Measurements from ENCODE around the gene HYAL3.
"Not testable (repeated sequence)": the region's sequence is repeated elsewhere in the genome, so short reads cannot be mapped to it uniquely, and the experiment has no call there.

Gene HYAL3

DNA sequence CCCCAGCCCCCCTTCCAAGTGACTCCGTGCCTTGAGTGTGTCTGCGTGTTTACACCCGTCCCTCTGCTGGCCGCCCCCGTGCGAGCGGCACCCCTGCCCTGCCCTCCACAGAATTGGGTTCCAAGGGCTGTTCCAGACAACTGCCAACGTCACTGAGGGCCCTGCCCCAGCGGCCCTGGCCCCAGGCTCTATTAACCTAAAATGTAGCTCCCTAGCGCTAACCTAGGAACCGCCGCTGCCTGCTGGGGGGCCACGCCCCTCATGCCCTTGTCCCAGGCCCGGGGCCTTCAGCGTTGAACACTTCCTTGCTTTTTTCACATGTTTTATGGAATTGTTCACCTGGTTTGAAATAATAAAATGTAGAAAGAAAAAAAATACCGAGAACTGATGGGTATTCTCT, 40.2 kb downstream of the HYAL3 start:
- TF ChIP-seq JUND (IDR thresholded peaks at IDR 0.05; ENCODE audit: low read depth), result no peak
- in situ Hi-C loops (cut with HindIII; ENCODE audit: low pct_unique_long_range_greater_than_20kb, low sequenced_read_pairs), result no loop called here
- no peak for DNase-seq (ENCODE audit: low read depth in 1 of 2, low spot score in 1 of 2)

DNA sequence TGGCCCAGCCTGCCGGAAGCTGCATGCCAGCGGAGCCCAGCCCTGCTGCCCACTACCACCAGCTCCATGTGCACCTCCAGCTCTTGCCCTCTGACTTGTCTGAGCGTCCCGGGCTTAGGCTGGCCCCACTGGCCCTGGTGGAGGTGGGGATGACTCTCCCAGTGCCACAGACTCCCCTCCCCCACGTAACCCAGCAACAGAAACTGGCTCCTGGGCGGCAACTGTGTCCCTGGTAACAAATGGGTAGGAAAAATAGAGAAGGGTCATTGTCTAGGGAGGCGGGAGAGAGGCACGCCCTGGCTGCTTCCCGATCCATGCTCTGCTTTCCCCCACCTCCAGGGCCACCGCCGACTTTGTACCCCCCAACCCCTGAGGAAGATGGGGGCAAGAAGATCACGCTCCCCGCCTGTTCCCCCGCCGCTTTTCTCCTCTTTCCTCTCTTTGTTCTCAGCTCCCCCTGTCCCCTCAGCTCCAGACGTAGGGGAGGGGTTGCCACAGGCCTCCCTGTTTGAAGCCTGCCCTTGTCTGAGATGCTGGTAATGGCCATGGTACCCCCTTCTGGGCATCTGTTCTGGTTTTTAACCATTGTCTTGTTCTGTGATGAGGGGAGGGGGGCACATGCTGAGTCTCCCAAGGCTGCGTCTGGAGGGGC, 41.0 kb downstream of the HYAL3 start:
- DNase-seq (ENCODE audit: low read depth in 1 of 2, low spot score in 1 of 2), result no peak
- no peak for TF ChIP-seq JUND (IDR thresholded peaks at IDR 0.05; ENCODE audit: low read depth)
- in situ Hi-C loops (cut with HindIII; ENCODE audit: low pct_unique_long_range_greater_than_20kb, low sequenced_read_pairs), result no loop called here

DNA sequence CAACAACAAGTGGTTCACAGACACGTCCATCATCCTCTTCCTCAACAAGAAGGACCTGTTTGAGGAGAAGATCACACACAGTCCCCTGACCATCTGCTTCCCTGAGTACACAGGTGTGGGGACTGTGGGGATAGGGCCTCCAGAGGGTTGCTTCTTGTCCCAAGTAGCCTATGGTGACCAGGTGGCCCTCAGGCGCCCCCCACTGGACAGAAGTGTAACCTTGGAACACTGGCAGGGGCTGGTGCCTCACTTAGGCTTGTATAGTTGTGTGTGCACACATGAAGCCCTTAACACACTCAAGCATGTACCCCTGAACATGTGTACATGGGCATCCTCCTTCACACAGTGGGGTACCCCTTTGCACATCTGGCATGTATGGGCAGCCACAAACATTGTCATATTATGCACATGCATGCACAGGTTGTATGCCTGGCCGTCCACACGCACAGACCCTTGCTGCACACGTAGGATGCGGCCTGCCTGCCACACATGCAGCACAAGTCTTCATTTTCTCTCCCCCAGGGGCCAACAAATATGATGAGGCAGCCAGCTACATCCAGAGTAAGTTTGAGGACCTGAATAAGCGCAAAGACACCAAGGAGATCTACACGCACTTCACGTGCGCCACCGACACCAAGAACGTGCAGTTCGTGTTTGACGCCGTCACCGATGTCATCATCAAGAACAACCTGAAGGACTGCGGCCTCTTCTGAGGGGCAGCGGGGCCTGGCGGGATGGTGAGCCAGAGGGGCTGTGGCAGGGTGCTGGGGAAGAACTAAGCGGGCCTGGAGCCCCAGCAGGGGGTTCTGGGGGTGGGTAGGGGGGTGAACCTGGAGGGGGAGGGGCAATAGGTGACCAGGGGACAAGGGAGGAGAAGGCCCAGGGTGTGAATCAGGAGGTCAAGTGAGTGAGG, 42.0 kb downstream of the HYAL3 start:
- no peak for TF ChIP-seq JUND (IDR thresholded peaks at IDR 0.05; ENCODE audit: low read depth)
- in situ Hi-C loops (cut with HindIII; ENCODE audit: low pct_unique_long_range_greater_than_20kb, low sequenced_read_pairs), result no loop called here
- peak in 1 of 2 experiments; percentile 72 for DNase-seq (ENCODE audit: low read depth in 1 of 2, low spot score in 1 of 2)

DNA sequence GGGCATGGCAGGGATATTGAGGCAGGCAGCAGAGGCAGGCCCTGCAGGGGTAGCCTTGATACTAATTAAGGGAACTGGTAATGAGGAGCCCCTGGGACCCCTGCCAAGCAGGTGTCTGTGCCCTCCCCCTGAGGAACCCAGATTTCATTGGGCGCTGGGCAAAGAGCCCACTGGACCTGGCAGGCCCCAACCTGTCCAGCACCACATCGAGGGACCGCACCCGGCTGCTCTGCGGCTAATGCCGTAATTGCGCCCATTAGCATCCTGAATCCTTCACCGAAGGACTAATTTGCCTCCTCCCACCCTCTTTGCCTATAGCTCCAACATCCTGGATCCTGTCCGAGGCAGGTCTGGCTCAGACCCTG, 44.0 kb downstream of the HYAL3 start:
- no peak for DNase-seq (ENCODE audit: low read depth in 1 of 2, low spot score in 1 of 2)
- TF ChIP-seq JUND (IDR thresholded peaks at IDR 0.05; ENCODE audit: low read depth), result no peak
- in situ Hi-C loops (cut with HindIII; ENCODE audit: low pct_unique_long_range_greater_than_20kb, low sequenced_read_pairs), result no loop called here

DNA sequence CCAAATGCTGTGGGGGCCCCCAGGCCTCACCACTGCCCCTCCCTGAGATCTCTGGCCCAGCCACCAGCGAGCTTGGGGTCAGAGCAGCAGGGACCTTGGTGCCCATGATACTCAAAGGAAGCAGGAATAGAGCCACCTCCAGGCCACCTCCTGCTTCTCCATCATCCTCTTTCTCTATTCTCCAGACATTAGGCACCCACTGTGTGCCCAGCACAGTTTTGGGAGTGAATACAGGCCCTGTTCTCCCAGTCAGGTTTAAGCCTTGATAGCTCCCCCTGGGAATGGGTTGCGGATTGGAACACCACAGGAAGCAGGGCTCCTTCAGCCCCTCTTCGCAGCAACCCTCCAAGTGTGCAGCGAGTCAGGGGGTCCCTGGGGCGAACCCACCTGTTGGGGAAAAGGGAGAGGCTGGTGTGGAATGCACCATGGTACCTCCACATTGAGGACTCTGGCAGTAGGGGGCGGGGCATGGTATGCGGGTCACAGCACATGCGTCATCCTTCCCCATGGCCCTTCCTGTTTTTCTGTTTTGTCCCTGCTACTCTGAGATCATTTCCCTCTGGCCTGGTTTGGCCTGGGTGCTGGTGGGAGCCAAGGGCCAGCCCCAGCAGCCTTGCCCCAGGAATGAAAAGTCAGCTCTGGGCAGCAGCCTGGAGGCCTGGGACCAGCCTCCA, 44.5 kb downstream of the HYAL3 start:
- no peak for TF ChIP-seq JUND (IDR thresholded peaks at IDR 0.05; ENCODE audit: low read depth)
- no peak for DNase-seq (ENCODE audit: low read depth in 1 of 2, low spot score in 1 of 2)
- in situ Hi-C loops (cut with HindIII; ENCODE audit: low pct_unique_long_range_greater_than_20kb, low sequenced_read_pairs), result no loop called here

DNA sequence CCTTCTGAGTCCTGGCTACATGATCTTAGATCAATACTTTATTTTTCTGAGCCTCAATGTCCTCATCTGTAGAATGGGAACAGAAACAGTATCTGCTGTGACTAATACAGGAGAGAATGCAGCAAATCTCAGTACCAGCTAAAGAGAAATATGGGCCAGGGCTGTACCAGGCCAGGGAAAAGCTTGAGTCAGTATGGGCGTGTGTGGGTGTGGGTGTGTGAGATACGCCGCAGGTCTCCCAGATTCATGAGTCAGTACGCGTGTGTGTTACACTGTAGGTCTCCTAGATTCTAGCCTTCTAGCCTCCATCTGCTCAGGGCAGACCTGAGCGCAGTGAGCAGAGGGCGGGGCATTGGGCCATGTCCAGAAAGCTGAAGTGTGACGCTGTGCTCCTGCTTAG, 48.0 kb downstream of the HYAL3 start:
- TF ChIP-seq JUND (IDR thresholded peaks at IDR 0.05; ENCODE audit: low read depth), result no peak
- in situ Hi-C loops (cut with HindIII; ENCODE audit: low pct_unique_long_range_greater_than_20kb, low sequenced_read_pairs), result no loop called here
- no peak for DNase-seq (ENCODE audit: low read depth in 1 of 2, low spot score in 1 of 2)

DNA sequence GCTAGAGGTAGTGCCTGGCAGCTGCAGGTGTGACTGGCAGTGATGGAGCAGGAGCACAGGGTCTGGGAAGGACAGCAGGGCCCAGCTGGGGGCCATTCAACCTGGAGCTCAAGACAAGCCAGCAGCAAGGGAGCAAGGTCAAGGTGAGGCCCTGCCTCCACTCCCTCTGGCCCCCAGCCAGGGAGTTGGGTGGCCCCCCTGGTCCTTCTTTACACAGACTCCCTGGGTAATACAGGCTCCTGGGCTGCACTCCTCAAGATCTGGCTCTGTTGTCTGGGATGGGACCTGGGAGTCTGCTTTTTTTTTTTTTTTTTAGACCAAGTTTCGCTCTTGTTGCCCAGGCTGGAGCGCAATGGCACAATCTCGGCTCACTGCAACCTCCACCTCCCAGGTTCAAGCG, 48.7 kb downstream of the HYAL3 start:
- DNase-seq (ENCODE audit: low read depth in 1 of 2, low spot score in 1 of 2), result no peak
- TF ChIP-seq JUND (IDR thresholded peaks at IDR 0.05; ENCODE audit: low read depth), result no peak
- in situ Hi-C loops (cut with HindIII; ENCODE audit: low pct_unique_long_range_greater_than_20kb, low sequenced_read_pairs), result no loop called here

DNA sequence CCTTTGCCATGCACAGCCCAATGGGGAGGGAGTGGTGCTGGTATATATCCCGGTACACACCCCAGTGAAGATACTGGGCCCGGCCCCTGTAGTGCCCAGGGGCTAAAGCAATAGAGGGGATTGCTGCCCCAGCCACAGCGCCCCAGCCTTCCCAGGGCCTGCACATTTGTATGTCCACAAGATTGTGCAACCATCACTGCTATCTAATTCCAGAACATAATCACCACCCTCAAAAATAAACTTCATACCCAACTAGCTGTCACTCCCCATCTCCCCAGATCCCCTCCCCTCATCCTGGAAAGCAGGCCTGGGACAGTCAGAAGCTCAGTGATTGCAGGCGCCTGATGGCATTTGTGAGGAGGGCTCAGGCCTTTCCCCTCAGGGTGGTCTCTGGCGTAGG, 49.7 kb downstream of the HYAL3 start:
- no peak for TF ChIP-seq JUND (IDR thresholded peaks at IDR 0.05; ENCODE audit: low read depth)
- no peak for DNase-seq (ENCODE audit: low read depth in 1 of 2, low spot score in 1 of 2)
- in situ Hi-C loops (cut with HindIII; ENCODE audit: low pct_unique_long_range_greater_than_20kb, low sequenced_read_pairs), result no loop called here

DNA sequence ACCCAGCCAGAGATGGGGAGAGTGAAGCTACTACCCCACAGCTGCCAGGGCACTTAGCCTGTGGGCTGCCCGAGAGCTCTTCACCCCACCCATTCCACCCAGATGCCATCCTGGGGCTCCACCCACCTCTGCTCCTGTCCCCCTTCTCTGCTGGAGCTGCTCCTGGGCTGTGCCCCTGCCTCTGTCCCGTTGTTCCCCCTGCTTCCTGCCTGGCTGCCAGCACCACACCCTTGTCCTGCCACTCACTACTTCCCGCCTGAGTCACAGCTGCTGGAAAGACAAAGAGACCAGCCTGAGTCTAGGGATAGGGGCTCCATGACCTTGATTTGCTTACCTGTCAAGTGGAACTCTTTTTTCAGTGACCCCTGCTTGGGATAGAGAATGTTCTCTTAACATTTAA, 50.8 kb downstream of the HYAL3 start:
- DNase-seq (ENCODE audit: low read depth in 1 of 2, low spot score in 1 of 2), result no peak
- in situ Hi-C loops (cut with HindIII; ENCODE audit: low pct_unique_long_range_greater_than_20kb, low sequenced_read_pairs), result no loop called here
- TF ChIP-seq JUND (IDR thresholded peaks at IDR 0.05; ENCODE audit: low read depth), result no peak

DNA sequence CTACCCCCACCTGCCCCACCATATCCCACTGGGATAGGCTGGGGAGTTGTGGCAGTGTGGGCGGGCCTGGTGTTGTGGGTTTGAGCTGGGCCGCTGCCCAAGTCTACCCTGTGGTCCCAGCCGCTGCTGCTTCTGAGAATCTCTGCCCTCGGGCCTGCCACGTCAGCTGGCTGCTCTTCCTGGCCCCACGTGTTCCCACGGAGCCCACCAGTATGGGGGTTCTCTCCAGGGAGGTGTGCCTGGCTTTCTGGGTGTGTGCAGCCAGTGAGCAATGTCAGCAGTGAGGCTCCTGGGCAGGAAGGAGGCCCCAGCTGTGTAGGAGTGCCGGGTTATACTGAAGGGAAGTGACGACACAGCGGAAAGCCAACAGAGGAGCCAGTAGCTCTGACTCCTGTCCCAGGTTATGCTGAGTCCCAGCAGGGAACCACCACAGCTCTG, 52.7 kb downstream of the HYAL3 start:
- no peak for TF ChIP-seq JUND (IDR thresholded peaks at IDR 0.05; ENCODE audit: low read depth)
- in situ Hi-C loops (cut with HindIII; ENCODE audit: low pct_unique_long_range_greater_than_20kb, low sequenced_read_pairs), result no loop called here
- no peak for DNase-seq (ENCODE audit: low read depth in 1 of 2, low spot score in 1 of 2)

DNA sequence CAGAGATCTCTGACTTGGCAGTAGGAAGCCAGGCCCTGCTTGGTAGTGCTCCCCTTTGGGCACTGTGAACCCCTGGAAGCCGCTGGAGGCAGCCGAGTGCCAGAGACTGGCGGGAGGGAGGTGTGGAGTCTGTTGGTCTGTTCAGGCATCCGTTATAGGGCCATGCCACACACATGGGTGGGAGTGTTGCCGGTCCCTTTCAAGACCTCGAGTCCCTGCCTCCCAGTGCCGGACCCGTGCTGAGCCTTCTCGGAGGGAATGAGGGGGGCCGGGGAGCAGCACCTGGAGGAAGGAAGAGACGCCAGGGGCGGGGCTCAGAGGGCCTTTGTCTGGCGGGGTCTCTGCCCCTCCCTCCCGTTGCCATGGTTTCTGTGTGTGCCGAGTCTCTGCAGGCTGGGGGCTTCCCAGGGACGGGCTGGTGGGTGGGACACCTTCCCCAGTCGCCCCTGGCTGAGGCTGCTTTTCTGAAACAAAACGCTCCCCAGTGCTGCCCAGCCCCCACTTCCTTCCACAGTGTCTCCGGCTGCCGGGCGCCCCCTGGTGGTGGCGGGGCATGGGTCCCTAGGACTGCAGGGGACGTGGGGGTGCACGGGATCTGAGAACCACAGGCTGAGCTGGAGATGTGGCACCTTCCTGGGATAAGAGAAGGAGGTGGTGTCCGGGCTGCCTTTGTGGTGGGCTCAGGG, 53.2 kb downstream of the HYAL3 start:
- no peak for TF ChIP-seq JUND (IDR thresholded peaks at IDR 0.05; ENCODE audit: low read depth)

DNA sequence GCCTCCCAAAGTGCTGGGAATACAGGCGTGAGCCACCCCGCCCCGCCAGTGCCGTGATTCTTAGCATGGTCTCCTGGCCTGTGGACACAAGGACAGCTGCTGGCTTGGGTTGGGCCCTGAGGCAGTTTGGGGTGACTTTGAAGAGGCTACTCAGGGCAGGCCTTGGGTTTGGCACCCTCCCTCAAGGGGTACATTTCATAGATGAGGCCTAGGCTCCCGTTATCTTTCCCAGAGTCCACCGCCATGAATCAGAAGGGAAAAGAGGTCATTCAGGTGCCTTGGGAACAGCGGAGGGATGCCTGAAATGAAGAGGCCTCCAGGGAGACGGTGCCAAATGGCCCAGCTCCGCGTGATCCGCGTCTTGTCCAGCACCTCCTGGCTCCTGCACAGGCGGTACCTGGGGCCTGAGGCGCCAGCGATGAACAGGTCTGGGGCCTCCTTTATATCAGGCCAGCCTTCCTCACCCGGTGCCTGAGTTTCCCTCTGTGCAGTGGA, 53.9 kb downstream of the HYAL3 start:
- DNase-seq (ENCODE audit: low read depth in 1 of 2, low spot score in 1 of 2), result no peak
- in situ Hi-C loops (cut with HindIII; ENCODE audit: low pct_unique_long_range_greater_than_20kb, low sequenced_read_pairs), result no loop called here
- TF ChIP-seq JUND (IDR thresholded peaks at IDR 0.05; ENCODE audit: low read depth), result no peak

More for the DNA sequence above, 53.2 kb downstream of the HYAL3 start:
- in situ Hi-C loops (cut with HindIII; ENCODE audit: low pct_unique_long_range_greater_than_20kb, low sequenced_read_pairs), result no loop called here
- DNase-seq (ENCODE audit: low read depth in 1 of 2, low spot score in 1 of 2), result peak in 1 of 2 experiments; percentile 77

DNA sequence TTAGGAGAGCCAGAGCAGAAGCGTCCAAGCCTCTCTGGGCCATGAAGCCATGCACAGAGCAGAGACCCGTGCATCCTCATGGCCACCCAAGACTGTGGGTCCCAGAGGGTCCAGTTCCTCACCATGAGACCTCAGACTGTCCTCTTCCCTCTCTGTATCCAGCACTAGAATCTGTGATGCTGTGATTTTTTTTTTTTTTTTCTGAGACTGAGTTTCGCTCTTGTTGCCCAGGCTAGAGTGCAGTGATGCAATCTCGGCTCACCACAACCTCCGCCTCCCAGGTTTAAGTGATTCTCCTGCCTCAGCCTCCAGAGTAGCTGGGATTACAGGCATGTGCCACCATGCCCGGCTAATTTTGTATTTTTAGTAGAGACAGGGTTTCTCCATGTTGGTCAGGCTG, 54.4 kb downstream of the HYAL3 start:
- in situ Hi-C loops (cut with HindIII; ENCODE audit: low pct_unique_long_range_greater_than_20kb, low sequenced_read_pairs), result not testable (repeated sequence)

More for the DNA sequence above, 54.4 kb downstream of the HYAL3 start:
- DNase-seq (ENCODE audit: low read depth in 1 of 2, low spot score in 1 of 2), result not testable (repeated sequence)
